Activated CD8-positive, alpha-beta memory T cell treated with anti-CD3 and anti-CD28 coated beads, Interleukin-2, amount 50 U/mL, for 1 hour (primary cell): Measurements from ENCODE around the gene NRXN3.
"Not testable (repeated sequence)": the region's sequence is repeated elsewhere in the genome, so short reads cannot be mapped to it uniquely, and the experiment has no call there.

Source experiments
- DNase-seq: peaks from one replicate; pipeline ENCODE4 v3.0.0-alpha.2; 2020; ENCODE audit errors: extremely low read depth

Gene NRXN3

DNA sequence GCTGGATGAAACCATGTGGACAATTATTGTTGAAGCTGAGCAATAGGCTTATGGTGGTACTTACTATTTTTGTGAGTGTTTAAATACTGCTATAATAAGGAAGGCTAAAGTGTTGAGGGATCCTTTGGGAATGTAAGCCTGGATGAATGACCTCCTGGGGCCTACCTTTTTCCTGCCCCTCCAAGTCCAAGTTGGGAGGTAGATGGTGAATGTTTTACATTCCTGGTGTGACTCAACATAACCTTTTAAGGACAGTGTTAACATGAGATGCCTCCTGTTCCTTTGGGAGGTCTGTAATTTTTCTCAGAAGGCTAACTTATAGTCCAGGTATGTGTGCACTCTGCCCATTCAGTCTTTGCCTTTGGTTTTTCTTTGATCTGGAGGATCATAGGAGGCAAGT lies 315.9 kb downstream of the NRXN3 start:
- DNase-seq = no peak

DNA sequence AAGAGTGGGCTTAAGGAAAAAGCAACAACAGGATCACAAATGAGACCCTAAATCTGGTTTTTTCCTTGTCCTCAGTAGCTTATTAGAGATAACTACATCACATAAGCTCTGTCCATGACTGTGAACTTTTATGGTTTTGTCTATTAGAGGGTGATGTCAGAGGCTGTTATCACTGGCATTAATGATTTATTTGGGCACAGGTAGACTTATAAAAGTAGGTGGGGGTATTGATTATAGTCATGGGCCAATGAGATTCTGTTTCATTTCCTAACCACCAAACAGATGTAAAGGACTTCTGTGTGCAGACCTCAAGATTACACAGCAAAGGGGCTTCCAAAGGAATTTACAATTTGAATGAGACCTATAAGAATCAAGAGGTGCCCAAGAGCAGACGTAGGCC lies 316.4 kb downstream of the NRXN3 start:
- DNase-seq = no peak

GRCh38 chr14:78487573-78487972 lies 317.4 kb downstream of the NRXN3 start:
- not testable (repeated sequence) for DNase-seq

DNA sequence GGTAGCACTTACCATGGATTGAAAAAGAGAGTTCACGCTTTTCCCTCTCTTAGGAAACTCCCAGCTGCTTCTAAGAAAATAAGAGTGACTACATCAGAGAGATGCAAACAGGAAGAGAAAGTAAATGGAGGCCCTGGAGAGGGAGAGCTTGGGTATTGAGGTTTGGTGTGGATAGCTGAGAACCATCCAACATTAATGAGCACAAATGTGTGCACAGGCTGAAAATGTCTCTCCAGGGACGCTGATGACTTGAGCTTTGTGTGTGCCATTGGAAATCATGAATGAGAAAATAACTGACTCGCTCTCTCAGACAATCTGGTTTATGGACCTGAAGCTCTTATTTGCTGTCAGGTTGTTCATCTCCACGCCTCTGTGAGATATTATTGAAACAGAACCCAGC lies 318.8 kb downstream of the NRXN3 start:
- no peak for DNase-seq

DNA sequence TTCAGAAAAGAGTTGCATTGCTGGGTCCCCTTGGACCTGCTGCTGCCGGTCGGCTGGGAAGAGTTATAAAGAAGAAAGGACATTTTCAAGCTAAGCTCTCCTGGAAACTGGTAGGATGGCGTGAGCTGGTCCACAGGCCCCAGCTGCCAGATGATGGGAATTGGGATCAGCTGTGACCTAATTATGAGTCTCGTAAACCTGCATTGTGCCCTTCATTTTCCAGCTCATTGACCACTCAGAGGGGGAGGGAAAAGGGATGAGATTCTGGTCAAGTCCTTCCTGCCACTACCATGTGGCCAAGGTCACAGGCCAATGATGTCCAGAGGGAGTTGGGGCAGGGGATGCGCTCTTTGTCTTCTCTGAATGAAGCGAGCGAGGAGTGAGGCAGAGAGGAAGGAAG lies 320.9 kb downstream of the NRXN3 start:
- DNase-seq = no peak

- DNase-seq = no peak
Measured at GRCh38 chr14:78498062-78498595, 328.0 kb downstream of the NRXN3 start.

GRCh38 chr14:78501909-78502308 lies 331.7 kb downstream of the NRXN3 start:
- DNase-seq = no peak

DNA sequence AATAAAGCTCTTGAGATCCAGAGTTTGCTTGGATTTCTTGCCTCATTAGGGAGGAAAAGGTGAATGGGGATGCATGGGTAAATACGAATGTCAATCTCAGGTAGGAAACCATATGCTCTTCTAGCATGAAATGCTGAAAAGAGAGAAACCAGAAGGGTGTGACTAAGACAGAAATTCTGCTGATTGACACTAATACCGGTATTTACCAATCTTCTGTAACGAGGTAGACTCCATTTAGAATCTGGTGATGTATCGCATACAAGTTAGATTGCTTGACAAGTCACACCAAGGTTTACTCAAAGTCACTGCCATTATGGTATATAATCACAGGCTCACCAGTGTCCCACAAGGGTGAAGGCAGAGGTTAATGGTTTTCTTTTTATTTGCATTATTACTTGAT lies 337.9 kb downstream of the NRXN3 start:
- DNase-seq = no peak

GRCh38 chr14:78509516-78509915 lies 339.3 kb downstream of the NRXN3 start:
- DNase-seq = no peak

- DNase-seq = no peak
Measured at GRCh38 chr14:78512021-78512420, 341.8 kb downstream of the NRXN3 start.

- DNase-seq = no peak
Measured at GRCh38 chr14:78519863-78520262, 349.7 kb downstream of the NRXN3 start.

DNA sequence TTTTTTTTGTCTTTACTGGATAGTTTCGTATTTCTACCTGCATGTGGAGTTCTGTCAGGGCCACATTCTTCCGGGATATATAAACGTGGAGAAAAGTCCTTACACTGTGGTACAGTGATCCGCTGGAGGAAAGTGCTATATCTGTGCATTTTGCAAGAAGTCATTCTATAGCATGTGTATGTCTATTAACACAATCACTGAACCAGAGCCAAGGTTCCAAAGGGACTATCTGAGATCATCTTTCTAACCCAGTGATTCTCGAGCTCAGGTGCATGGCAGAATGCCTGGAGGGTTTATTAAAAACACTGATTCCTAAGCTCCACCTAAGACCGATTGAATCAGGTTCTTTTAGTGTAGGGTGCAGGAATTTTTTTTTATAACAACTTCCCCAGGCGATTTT lies 354.0 kb downstream of the NRXN3 start:
- DNase-seq = no peak

DNA sequence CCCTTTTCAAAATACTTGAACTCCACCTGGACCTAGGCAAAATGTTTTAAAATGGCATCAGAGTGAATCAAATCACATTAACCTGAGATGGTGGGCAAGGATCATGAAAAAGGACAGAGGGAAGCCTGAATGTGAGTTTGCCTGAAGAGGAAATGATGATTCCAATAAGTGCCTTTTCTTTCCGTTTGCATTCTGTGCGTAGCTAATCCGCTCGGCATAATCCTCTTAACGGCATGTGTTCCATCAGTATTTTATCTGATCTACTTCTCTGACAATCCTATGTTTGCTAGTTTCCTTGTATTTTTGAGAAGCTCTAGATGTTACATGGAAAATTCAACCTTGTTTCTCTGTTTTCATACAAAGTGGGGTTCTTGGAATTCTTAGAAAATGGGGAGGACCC lies 354.6 kb downstream of the NRXN3 start:
- DNase-seq = no peak

DNA sequence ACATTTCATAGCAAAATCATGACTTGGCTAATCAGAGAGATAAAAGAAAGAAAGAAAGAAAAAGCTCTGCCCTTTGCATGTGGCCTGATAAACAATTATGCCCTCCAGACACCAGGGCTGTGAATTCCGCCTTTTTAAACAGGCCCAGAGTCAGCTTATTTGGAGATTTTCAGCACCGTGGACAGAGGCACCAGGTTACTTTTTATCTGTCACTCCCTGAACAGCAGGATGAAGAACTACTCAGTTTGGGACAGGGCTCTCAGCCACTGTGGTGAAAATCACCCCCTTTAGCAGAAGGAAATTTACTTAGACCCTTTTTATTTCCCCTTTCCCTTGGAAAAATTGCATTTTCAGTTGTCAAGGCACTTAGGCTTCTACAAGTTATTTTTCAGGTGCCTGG lies 359.9 kb downstream of the NRXN3 start:
- DNase-seq = no peak

GRCh38 chr14:78534141-78534540 lies 364.0 kb downstream of the NRXN3 start:
- DNase-seq = no peak

DNA sequence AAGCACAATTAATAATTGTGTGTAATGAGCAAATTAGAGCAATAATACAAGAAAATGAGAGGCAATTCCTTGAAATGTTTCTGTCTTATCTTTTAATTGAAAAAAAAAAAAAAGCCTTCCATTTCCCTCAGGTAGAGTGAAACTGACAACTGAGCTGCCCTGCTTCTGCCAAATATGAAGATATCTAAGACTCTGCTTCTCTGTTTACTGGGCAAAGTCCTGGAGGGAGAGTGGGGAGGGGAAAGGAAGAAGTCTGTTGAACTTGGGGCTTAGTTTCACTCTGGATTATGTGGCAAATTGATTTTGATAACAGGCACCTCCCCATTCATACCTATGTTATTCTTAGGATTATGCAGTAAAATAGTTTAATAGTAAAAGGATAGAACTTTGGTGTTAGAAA lies 364.9 kb downstream of the NRXN3 start:
- no peak for DNase-seq

DNA sequence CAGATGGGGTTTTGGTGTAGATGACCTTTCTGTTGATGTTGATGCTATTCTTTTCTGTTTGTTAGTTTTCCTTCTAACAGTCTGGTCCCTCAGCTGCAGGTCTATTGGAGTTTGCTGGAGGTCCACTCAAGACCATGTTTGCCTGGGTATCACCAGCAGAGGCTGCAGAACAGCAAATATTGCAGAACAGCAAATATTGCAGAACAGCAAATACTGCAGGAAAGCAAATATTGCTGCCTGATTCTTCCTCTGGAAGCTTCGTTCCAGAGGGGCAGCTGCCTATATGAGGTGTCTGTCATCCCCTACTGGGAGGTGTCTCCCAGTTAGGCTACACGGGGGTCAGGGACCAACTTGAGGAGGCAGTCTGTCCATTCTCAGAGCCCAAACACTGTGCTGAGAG lies 371.6 kb downstream of the NRXN3 start:
- DNase-seq = not testable (repeated sequence)

- DNase-seq = no peak
Measured at GRCh38 chr14:78543433-78543832, 373.3 kb downstream of the NRXN3 start.

DNA sequence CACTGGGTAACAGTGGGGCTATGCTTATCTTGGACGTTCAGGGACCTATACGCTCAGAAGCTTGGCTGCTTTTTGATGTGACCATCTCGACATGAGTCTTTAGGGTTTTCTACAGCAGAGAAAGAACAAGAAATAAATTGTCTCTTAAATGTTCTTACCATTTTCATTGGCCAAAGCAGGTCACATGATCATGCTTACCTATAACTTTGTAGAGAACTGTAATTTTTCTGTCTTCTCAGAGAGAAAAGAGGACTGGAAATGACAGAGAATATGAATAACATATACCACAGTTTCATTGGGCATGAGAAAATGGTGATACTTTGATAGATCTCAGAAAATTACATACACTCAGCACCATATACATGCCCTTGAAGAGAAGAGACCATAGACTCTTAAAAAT lies 390.9 kb downstream of the NRXN3 start:
- no peak for DNase-seq

DNA sequence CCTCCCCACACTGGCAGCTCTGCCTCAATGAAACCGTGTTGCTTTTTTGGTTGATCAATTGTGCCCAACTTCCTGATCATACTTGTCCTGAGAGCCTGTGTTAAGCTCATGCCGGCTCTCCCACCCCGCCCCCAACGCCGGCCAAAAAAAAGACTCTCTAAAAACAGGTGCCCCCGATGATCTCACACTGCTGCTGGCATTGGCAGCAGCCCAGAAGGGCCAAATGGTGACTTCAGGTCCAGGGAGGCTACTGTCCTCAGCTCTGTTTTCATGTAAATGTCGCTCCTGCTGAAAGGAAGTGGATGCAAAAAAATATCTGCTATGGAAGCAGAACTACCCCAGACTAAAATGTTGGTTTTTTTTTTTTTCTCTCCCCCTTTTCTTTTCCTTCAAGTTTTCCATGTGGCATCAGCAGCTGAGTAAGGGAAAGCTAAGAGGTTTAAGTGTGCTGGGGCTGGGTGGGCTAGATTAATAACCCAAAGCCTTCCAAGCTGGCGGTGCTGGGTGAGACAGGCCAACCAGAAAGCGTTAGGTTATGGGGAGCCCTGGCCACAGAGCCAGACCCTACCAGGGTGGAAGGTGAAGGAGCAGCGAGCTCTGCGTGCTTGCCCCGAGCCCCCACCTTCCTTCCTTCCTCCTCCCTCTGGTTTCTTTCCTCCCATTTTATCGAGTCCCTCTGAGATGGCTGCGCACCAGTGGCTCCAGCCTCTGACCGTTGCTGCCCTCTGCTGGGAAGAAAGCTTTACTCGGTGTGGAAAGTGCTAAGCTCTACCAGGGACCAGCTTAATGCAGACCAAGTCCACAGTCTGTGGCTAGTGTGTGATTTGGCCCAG lies 396.1 kb downstream of the NRXN3 start:
- no peak for DNase-seq

DNA sequence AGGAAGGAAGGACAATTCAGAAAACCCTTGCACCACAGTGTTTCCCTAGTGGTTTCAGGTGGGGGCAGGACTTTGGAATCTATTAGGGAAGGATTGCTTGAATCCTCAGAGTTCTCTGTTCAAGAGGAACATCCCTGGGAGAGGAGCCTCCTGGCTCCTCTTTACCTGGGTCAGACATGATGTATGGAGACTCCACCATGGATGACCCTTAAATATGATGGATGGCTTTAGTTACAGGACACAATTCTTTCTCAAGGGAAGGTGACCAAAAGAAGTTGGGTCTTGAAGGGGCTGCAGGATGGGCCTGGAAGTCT lies 396.6 kb downstream of the NRXN3 start:
- no peak for DNase-seq

GRCh38 chr14:78567343-78567742 lies 397.2 kb downstream of the NRXN3 start:
- no peak for DNase-seq

DNA sequence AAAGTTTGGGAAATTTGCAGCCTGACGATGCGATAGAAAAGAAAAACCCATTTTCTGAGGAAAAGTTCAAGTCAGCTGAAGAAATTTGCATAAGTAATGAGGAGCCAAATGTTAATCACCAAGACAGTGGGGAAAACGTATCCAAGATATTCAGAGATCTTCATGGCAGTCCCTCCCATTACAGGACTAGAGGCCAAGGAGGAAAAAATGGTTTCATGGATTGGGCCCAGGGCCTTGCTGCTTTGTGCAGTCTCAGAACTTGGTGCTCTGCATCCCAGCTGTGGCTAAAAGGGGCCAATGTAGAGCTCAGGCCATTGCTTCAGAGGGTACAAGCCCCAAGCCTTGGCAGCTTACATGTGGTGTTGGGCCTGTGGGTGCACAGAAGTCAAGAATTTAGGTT lies 403.6 kb downstream of the NRXN3 start:
- DNase-seq = not testable (repeated sequence)
